Suprapubic skin (tissue), 3 donors: ENCODE results near the gene RPS3.

Experiments used
- EP300 ChIP-seq: sonication (generic); formaldehyde crosslinking; IDR thresholded peaks from one replicate; pipeline ENCODE4 v1.6.1; 2017; ENCODE audit warnings: antibody characterized with exemption
- TF ChIP-seq, protein P1 (sequence below), 2 donors: fragments of 200-600 bp in 1 of 2; fragments of 450-650 bp in 1 of 2; sonication (generic) in 1 of 2; IDR thresholded peaks; one replicate each; pipeline ENCODE4 v1.5.1; 2016 to 2019; ENCODE audit warnings: antibody characterized with exemption in 2 of 2, mild to moderate bottlenecking in 1 of 2, moderate library complexity in 1 of 2

DNA sequence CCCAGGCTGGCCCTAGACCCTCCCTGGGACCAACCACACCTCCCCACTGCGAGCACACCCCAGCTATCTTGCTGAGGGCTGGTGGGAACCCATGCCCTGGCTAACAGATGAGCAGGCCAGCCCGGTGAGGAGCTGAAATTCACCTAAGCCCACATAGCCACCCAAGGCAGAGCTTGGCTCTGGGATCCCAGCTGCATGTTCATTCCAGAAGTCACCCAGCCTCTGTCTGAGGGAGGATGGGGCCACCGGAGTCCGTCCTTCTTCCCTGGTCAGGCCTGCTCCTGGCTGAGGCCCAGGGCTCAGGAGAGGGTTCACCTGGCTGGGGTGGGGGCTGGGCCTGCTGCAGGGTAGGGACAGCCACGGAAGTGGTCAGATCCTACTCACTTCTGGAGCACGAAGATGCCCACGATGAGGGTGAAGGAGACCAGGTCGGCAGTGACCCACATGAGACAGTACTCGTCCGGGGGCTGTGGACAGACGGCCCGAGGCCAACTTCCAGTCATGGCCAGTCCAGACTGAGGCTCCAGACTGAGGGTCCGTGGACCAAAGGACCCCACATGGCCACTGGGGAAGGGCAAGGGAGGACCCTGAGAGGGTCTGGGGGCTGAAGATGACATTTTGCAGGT is 40.3 kb downstream of the RPS3 start:
- TF ChIP-seq, protein P1, sequence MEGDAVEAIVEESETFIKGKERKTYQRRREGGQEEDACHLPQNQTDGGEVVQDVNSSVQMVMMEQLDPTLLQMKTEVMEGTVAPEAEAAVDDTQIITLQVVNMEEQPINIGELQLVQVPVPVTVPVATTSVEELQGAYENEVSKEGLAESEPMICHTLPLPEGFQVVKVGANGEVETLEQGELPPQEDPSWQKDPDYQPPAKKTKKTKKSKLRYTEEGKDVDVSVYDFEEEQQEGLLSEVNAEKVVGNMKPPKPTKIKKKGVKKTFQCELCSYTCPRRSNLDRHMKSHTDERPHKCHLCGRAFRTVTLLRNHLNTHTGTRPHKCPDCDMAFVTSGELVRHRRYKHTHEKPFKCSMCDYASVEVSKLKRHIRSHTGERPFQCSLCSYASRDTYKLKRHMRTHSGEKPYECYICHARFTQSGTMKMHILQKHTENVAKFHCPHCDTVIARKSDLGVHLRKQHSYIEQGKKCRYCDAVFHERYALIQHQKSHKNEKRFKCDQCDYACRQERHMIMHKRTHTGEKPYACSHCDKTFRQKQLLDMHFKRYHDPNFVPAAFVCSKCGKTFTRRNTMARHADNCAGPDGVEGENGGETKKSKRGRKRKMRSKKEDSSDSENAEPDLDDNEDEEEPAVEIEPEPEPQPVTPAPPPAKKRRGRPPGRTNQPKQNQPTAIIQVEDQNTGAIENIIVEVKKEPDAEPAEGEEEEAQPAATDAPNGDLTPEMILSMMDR (IDR thresholded peaks at IDR 0.05), result no peak
- no peak for TF ChIP-seq EP300
